ENCODE results near the gene PDILT.

DNA sequence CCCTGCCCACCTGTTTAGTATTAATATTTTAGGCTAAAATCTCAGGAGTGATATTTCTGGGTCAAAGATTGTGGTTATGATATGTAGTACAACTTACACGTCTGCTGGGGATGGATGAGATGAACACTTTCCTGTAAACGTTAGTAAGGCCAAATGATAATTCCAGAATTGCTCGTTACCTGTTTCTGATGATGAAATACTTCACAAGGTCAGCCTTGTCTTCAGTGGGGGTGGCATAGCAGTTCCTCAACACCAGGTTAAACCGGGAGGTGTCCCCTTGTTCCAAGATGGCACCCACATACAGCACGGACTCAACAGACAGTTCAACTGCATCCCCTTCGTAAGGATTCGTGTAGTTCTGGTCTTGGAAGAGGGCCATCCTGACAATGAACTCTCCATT is 86.5 kb downstream of the PDILT start:
- TF ChIP-seq POLR2A (IDR thresholded peaks at IDR 0.05; ENCODE audit: low read depth, low read length) (no peak), TAF1 (IDR thresholded peaks at IDR 0.05; ENCODE audit: low read depth, low read length) (no peak), POLR2AphosphoS5 (IDR thresholded peaks at IDR 0.05; ENCODE audit: low read depth, low read length) (no peak), PAX5 (IDR thresholded peaks at IDR 0.05; ENCODE audit: insufficient read depth, low read length, severe bottlenecking) (no peak), POU2F2 (IDR thresholded peaks at IDR 0.05; ENCODE audit: low read depth, low read length) (no peak)

Measured in GM12891 (cell line).